A673 (cell line): Measurements from ENCODE around the gene GBX1. TPM values are rescaled to one million over a fixed set of nuclear protein-coding genes. Genes with fewer than 3 reads are reported as not detected.

Experiments
- BruUV-seq: library from RNA; stranded (reverse); fragments of 400-500 nt; replicated peaks from 2 replicates; lab custom pipeline; 2021; lab: Mats Ljungman, UMichigan
- CTCF ChIA-PET: fragments of 300-600 bp; sonication (Branson Sonifier 250); formaldehyde crosslinking; loops from one replicate; lab custom pipeline; 2022; ENCODE audit warnings: antibody characterized with exemption; lab: Charles Lee
- POLR2A ChIA-PET: fragments of 300-600 bp; sonication (Branson Sonifier 250); formaldehyde crosslinking; loops from one replicate; lab custom pipeline; 2022; ENCODE audit warnings: antibody characterized with exemption; ENCODE audit not compliant: low non-redundant PET; lab: Charles Lee
- DNase-seq: peaks from one replicate; pipeline ENCODE4 v3.0.0-alpha.2; 2015; ENCODE audit warnings: low spot score
- H3K27ac ChIP-seq: fragments of 200-600 bp; sonication (generic); 2 replicates; pipeline ENCODE4 v1.5.1; 2016; ENCODE audit warnings: mixed run types, low read depth, mild to moderate bottlenecking, mixed read lengths, antibody characterized with exemption, low read length; ENCODE audit not compliant: poor library complexity, severe bottlenecking
- H3K27me3 ChIP-seq: fragments of 200-600 bp; sonication (generic); replicated peaks from 2 replicates; pipeline ENCODE4 v1.6.1; 2017; ENCODE audit warnings: mixed run types, low read depth, mild to moderate bottlenecking, mixed read lengths, antibody characterized with exemption, low read length; ENCODE audit not compliant: insufficient read depth, poor library complexity
- H3K36me3 ChIP-seq: fragments of 200-600 bp; sonication (generic); 2 replicates; pipeline ENCODE4 v1.6.1; 2016; ENCODE audit warnings: mixed run types, mild to moderate bottlenecking, mixed read lengths, antibody characterized with exemption, low read length; ENCODE audit not compliant: insufficient read depth, poor library complexity, severe bottlenecking
- H3K4me1 ChIP-seq: fragments of 200-600 bp; sonication (generic); 2 replicates; pipeline ENCODE4 v1.6.1; 2017; ENCODE audit warnings: mixed run types, mild to moderate bottlenecking, mixed read lengths, antibody characterized with exemption, low read length; ENCODE audit not compliant: insufficient read depth, poor library complexity, severe bottlenecking
- H3K4me3 ChIP-seq: fragments of 200-600 bp; sonication (generic); 2 replicates; pipeline ENCODE4 v1.5.1; 2016; ENCODE audit warnings: low read depth, mixed run types, mild to moderate bottlenecking, mixed read lengths, low read length; ENCODE audit not compliant: poor library complexity, severe bottlenecking
- H3K9me3 ChIP-seq: fragments of 200-600 bp; sonication (generic); 2 replicates; pipeline ENCODE4 v1.6.1; 2016; ENCODE audit warnings: mixed run types, low read depth, mild to moderate bottlenecking, mixed read lengths, antibody characterized with exemption, low read length; ENCODE audit not compliant: poor library complexity, severe bottlenecking
- EZH2 ChIP-seq: fragments of 200-600 bp; sonication (generic); IDR thresholded peaks from 2 replicates; pipeline ENCODE4 v1.6.1; 2017; ENCODE audit warnings: borderline replicate concordance, low read depth, mild to moderate bottlenecking, mixed read lengths, antibody characterized with exemption, low read length; ENCODE audit not compliant: poor library complexity, severe bottlenecking
- intact Hi-C: fragments of 100-400 bp; cut with micrococcal nuclease; formaldehyde crosslinking; loops from one replicate; pipeline ENCODE4 v1.10.0; 2022; ENCODE audit not compliant: unreplicated experiment
- total RNA-seq: library from RNA; stranded (reverse); gene quantifications from 2 replicates; pipeline ENCODE4 v1.2.3, GENCODE V29; 2021
- TF ChIP-seq, protein P1 (sequence below): fragments of 300-800, 200-600 bp; sonication (generic); conservative IDR thresholded peaks from 2 replicates; pipeline ENCODE4 v1.5.1; 2017; ENCODE audit warnings: low read depth, mild to moderate bottlenecking, antibody characterized with exemption, low read length, moderate library complexity, mixed read lengths

GBX1 gene
- total RNA-seq, 1 experiment from 2014 or later, result not detected

DNA sequence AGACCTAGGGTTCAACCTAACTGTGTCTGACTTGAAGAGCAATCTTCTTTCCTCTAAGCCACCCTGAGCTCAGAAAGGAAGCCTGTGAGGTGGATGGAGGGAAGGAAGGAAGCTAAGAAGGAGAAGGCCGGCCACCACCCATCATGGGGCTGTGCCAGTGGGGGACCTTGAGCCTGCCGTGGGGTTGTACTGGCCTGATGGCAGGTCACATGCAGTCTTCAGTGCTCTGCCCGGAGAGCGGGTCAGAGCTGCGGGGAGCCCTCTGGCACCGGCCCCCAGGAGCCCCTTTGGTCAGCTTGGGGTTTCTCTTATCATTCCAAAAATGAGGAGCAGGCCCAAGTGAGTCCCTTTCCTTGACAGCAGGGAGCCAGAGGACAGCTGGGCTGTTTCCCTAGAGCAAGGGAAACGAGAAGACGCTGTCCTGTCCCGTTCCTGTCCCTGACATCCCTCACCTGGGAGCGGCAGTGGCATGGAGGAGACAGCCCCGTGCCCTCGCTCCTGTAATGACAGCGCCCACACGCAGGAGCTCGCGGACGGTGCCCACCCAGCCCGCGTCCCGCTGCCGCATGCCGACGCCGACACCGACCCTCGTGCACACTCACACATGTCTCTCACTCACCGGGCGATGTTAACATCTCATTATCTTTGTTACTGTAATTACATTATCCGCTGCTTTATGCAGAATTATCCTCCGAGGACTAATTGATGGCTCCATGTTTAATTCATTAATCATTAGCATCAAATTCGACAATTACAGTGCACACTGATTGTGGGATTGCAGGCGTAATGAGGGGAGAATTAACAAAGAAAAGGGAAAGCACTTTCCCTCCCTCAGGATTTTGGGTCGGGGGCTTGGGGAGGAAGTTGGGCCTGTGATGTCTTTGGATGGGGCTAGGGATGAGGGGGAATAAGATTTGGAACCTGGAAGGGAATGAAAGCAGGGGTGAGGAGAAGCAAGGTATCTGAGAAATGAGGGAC, 31.3 kb downstream of the GBX1 start:
- intact Hi-C loops, result no loop called here
- ChIA-PET POLR2A (no interaction called here), CTCF (no interaction called here)
- no peak for DNase-seq
- Histone ChIP-seq H3K27ac (no peak overlapping the region), H3K4me1 (no peaks in the 10 kb centered on the region), H3K4me3 (no peak overlapping the region), H3K36me3 (peaks cover 12% of the 10 kb centered on the region), H3K9me3 (no peaks in the 10 kb centered on the region), H3K27me3 (no peaks in the 10 kb centered on the region)
- no TSS peak for BruUV-seq
- no peak for TF ChIP-seq EZH2
- TF ChIP-seq, protein P1, sequence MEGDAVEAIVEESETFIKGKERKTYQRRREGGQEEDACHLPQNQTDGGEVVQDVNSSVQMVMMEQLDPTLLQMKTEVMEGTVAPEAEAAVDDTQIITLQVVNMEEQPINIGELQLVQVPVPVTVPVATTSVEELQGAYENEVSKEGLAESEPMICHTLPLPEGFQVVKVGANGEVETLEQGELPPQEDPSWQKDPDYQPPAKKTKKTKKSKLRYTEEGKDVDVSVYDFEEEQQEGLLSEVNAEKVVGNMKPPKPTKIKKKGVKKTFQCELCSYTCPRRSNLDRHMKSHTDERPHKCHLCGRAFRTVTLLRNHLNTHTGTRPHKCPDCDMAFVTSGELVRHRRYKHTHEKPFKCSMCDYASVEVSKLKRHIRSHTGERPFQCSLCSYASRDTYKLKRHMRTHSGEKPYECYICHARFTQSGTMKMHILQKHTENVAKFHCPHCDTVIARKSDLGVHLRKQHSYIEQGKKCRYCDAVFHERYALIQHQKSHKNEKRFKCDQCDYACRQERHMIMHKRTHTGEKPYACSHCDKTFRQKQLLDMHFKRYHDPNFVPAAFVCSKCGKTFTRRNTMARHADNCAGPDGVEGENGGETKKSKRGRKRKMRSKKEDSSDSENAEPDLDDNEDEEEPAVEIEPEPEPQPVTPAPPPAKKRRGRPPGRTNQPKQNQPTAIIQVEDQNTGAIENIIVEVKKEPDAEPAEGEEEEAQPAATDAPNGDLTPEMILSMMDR, result no peak

DNA sequence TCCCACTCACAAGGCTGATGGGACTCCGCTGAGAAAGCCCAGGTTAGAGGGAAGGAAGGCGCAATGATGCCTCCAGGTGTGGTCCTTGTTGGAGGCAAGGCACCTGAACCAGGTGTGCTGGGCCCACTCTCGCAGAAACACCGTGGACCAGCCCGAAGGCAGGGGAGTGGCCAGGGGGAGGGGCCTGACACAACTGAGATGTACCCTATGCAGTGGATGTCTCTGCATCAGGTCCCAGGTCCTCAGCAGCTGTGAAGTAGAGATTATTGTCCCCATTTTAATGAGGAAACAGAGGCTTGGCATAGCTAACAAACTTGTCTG, 32.0 kb downstream of the GBX1 start:
- peaks cover 18% of the 10 kb centered on the region for H3K36me3 ChIP-seq
- no peaks in the 10 kb centered on the region for H3K9me3 ChIP-seq
- CTCF ChIA-PET, result no interaction called here
- H3K27me3 ChIP-seq, result no peaks in the 10 kb centered on the region
- H3K4me3 ChIP-seq, result no peak overlapping the region
- H3K27ac ChIP-seq, result no peak overlapping the region
- no peak for TF ChIP-seq EZH2
- TF ChIP-seq, protein P1, result no peak
- no TSS peak for BruUV-seq
- intact Hi-C loops, result no loop called here
- no peak for DNase-seq
- POLR2A ChIA-PET, result no interaction called here
- H3K4me1 ChIP-seq, result no peaks in the 10 kb centered on the region

DNA sequence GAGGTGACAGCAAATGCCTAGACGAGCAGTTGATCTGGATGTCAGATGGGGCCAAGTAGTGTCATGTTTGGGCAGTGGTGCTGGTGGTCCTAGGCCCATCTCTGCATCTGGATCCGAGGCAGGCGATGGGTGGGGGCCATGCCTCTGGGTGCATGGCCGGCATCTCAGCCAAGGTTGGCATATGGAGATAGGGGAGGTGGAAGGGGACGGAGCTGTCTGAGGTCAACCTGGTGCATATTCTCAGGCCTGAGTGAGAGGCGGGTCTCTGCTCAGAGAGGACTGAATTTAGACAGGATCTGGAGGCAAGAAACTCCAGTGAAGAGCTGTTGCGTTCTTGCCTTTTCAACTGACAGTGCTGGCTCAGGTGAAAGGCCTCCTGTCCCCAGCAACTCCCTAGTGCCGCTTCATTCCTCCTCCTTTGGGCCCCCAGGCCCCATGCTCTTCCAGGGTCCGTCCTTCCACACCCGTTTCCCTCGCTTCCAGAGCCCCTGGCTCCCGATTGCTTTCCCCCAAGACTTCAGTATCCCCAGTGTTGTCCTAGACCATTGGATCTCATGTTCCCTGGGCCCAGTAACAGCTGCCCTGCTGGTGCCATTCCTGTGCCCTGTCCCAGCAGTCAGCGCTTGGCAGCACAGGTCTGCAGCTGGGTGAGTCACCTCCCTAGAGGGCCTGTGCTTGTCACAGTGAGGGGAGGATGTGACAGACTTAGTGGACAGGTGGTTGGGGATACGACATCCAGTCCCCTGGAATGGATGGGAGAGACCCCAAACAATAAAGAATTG, 32.6 kb downstream of the GBX1 start:
- intact Hi-C loops, result no loop called here
- CTCF ChIA-PET, result no interaction called here
- Histone ChIP-seq H3K36me3 (peaks cover 23% of the 10 kb centered on the region), H3K4me3 (no peak overlapping the region), H3K4me1 (no peaks in the 10 kb centered on the region), H3K9me3 (no peaks in the 10 kb centered on the region), H3K27me3 (no peaks in the 10 kb centered on the region), H3K27ac (no peak overlapping the region)
- POLR2A ChIA-PET, result no interaction called here
- TF ChIP-seq, protein P1, result no peak
- BruUV-seq, result no TSS peak
- DNase-seq, result no peak
